ENCODE results near the gene ENO4.

ENO4 gene

DNA sequence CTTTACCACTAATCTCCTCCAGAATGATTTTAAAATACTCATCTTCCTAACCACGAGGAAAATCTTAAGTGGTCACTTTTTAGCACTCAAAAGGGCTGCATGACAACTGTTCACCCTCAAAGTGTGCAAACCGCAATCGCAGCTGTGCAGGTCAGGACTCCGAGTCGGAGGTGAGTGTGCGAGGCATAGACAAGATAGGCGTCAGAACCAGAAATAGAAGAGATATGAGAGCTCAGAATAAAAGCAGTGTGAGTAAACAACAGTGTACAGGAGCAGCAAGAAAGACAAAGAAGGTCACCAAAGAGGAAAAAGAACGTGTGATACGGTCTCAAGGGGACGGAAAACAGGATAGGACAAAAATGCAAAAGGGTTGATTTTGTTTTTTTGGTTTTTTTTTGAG lies 17.5 kb upstream of the ENO4 start:
- no peak for DNase-seq

DNA sequence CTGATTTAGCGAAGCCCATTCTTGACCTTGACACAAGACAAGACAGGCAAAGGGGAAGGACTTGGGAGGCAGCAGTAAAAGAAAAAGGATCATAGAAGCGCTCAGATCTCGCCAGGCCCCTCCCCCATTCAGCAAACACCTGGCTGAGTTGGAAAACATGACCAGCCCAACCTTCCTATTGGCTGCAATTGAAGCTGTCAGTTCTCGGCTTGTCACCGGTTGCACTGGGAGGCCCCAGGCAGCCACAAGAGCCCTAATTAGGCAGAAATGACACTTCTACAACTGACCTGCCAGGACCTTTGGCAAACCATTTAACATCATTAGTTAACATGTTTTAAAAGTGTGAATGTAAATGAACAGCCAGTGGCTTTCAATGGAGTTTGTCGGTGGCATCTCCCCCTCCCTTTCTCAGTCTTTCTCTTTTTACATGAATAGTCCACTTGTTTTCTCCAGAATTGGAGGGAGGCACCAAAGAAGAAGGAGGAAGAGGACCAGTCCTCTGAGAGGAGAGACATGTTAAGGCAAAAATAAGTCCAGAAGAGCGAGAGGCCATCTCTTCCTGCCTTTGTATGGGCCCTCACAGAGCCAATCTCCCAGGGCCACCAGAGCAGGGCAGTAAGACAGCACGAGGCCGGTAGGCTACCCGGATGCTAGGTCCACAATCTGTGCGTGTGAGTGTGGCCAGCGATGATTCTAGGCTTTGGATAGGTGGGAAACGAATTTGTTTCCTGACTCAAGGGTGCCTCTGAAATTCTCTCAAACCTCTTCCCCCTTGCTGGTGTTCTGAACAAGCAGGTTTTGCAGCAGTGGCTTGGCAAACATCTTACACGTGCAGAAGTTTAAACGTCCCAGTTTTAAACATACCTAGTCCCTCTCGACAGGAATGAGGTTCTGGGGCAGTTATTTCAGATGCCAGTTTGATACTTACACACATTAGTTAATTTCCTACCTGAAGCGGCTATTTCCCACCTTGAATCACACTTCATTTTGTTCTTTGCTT lies 15.0 kb upstream of the ENO4 start:
- DNase-seq, result no peak

DNA sequence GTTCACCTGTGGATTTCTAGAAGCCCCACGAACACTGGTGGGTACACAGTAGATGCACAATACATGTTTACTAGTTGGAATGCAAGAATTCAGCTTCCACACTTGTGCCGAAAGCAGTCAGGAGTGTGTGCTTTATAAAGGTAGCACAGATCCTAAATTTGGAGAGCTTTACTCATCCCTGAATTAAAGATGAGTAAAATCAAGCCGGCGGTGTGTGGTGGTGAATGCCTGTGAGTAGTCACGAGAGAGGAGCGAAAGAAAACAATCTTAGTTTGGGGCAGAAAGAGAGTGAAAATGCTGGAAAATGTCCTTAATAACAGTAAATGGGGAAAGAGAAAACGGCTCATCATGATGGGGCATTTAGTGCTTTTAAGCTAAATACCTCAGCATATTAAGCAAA lies 13.6 kb upstream of the ENO4 start:
- no peak for DNase-seq

DNA sequence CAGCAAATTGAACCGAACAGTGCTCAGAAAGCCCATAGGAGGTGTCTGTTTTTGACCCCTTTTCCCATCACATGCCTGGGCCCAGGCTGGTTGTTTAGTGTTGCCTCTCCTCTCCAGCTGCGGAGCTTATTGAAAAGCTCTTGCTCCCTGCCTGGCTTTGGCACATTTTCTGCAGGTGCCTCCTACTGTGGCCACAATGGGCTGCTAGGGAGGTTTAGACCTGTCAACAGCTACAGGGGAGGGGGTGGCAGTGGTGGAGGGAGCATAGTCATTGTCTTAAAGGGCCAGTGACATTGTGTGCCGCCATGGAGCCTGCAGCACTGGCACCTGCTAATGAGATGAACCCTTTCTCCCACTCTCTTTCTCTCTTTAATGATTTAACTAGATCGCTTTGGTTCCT lies 13.2 kb upstream of the ENO4 start:
- DNase-seq, result no peak

DNA sequence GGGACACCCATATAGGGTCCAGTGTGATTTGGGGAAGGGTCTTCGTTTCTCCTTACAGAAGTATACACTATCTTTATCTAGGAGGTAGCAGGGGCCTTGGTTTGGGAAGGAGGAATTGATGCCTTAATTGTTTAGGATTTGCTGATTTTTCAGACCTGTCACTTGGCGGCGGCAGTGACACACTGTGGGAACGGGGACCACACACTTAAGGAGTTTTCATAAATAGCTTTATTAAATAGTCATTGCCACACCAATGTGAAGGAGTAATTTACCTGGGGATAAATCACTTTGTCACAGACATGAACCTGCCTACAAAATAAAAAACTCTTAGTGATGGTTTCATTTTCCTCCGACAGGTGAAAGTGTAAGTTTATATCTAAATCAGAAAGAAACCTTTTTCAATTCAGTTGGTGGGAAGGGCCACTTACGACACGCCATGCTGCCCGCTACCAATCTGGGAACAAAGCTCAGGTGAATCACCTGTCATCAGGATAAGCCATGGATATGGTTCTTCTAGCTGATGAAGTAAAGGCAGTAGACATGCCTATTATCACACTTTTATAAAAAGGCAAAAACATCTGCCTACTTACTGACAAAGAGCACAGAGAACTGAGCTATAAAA lies 12.3 kb upstream of the ENO4 start:
- DNase-seq, result no peak

DNA sequence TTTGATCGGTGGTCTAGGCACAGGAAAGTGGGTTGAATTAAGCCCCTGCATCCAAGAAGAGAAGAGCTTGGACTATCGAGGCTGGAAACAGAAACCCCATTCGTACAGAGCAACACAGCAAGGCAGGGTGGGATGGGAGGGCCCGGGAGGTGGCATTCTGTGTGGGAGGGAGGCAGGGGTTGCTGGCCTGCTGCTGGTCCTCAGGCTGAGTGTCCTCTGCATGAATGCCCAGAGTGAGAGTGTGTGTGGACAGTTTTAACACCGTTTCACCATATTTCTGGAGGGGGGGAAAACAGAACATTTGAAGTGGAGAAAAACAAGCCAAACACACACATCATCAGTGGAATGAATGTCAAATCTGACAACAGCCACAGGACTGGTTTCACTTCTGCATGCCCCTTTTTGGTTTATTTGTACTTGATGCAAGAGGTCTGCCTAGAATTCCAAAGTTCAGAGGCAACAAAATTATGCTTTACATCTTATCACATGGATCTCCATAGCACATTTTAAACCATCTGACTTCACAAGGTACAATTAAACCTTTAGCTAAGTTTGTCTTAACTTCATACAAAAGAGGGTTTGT lies 11.1 kb upstream of the ENO4 start:
- DNase-seq, result no peak

DNA sequence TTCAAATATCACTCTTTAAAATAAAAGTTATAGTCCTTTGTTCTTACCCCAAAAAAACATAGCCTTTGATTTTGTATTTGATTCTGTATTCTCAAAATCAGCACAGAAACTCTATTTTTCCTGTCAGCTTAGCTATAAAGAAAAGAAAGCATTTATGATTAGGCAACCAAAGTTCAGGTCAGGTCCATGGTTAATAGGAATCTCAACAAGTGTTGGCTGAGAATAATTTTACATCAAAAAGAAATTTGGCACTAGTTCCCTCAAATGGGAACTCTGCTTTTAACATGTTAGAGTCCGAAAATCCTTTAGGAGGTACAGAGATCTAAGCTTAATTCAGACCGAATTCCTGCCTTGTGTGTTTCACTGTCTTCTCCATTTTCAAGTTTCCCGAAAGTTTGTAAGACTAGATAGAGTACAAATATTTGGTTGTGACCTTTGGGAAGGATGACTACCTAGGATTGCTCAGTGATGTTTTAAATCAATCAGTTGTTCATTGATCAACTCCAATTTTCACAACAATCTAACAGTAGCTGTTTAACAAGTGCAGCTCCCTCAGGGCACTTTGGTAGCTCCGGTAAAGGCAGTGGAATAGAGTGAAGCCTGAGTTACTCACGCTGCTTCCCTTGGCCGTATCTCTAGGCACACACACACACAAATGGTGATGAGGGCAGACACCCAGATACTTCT lies 8.8 kb upstream of the ENO4 start:
- no peak for DNase-seq

DNA sequence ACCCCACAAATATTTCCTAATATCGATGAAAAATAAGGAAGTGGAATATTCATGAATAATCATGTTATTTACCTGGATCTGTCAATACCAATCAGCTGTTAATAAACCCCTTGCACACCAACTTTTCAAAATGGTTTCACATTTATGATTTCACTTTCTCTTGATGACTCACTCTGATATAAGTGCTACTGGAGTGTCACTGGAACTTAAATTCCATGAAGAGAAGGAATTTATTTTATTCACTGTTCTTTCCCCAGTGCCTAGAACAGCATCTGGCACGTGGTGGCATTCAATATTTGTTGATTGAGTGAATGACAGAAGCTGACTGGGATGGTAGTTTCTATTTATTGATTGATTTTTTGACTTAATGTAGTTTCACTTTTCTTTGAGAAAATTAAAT lies 3.5 kb upstream of the ENO4 start:
- DNase-seq, result no peak

DNA sequence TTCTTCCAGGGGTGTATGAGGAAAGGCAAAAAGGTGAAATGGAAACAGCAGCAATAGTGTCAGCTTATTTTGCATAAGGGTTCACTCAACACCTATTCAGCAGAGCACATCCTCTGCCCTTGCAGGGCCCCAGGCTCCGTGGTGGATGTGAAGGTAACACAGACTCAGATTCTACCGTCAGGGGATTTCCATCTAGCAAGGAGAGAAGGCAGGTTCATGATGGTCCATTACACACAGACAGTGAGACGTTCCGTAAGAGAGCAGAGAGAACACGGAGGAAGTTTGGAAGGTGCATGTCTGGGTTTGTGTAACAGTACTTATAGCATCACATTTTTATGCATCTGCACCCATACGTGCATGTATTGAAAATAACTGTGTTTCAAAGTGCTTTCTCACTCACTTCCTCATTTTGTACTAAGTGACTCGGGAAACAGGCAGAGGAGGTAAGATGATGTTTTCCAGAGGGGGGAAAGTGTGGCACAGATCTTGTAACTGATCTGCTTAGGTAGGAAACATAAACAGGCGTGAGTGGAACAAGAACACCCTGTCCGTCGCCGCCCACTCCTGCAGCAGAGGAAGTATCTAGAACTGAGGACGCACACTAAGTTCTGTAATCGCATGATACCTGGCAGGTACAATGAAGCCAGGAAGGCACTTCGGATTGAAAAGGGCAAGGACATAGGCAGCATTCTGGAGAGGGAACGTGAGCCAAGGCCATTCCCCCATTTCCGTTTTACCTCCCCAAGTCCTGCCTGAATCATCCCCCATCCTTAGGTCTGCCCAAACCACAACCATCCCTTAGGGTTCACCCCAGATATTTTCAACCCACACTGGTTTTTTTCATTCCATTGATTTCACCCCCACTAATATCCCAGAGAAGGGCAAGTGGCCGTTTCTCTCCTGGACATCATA lies 1.0 kb upstream of the ENO4 start:
- DNase-seq, result no peak

DNA sequence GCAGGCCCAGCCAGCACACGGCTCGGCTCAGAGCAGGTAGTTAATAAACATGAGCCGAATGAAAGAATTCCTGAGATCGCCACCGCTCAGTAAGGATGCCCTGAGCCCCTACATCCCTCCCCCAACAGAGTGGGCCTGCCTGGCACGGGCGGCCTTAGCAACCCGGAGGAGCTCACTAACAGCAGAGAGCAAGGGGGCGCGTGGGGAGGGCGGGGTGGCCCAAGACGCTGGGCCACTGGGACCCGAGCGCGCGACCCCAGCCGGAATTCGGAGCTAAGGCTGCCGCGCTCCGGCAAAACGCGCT lies 403 bp upstream of the ENO4 start:
- DNase-seq, result no peak

DNA sequence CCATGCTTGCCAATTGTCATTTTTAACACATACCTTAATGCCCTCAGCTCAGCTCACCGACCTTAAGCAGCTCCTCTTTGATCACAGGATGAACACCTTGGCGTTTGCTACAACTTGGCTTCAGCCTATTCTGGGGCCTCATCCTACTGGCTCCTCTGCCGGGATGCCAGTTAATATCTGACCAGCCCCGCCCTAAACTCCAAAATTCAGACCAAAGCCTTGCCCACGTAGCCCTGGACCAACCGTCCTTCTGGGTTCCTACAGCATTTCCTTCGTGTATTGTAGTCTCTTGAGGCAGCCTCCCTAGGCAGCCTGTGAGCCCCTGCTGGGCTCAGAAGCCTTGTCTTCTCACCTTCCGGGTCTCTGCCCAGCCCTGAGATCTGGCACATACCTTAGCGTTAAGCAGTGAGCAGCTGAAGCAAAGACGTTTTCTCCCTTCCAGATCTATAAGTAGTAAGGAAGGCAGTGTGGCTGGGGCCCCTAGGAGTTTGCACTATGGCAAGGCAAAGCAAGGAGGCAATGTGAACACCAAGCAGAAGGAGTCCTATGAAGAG lies 836 bp downstream of the ENO4 start:
- no peak for DNase-seq

DNA sequence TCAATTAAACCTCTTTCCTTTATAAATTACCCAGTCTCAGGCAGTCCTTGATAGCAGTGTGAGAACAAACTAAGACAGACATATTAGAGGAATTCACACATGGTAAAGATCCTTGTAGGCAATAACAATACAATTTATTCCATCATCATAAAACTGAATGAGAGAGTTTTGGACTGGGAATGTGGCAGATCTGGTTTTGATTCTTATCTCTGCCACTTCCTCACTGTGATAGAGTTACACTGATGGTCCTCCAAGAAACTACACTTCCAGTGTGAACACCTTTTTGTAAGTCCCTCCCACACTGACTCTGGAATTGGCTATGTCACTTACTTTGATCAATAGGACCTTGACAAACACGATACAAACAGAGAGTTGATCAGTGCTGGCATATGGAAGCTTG lies 2.9 kb downstream of the ENO4 start:
- no peak for DNase-seq

DNA sequence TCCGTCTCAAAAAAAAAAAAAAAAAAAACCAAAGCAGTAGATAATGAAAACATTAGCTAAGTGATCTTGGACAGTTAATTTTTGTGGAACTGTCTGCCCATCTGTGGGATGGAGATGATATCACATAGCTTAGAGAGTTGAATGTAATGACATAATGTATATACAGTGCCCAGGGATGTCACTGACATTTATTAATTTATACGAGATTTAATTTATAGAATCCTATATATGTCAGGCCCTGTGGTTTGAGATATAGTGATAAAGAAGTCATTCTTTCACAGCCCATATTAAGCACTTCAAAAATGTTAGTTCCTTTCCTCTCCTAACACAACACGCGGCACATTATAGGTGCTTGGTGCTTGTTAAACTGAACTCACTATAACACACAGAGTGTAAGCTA lies 4.0 kb downstream of the ENO4 start:
- no peak for DNase-seq

DNA sequence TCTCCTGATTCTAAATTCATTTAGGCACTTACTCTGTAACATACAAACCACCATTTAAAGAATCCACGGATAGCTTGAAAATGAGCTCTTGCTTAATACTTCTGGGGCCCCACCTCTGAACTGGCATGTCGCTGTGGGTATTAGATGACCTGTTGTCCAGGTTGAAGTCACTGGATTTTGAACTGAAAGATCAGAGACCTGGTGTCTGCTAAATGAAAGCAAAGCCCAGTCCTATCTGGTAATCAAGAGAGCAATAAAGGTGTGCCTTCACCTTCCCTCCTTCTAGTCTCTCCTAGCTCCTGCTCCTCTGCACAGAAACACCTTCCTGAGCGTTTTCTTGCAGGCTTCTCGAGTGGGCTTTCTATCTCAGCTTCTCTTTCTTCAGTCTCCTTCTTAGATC lies 4.4 kb downstream of the ENO4 start:
- no peak for DNase-seq

DNA sequence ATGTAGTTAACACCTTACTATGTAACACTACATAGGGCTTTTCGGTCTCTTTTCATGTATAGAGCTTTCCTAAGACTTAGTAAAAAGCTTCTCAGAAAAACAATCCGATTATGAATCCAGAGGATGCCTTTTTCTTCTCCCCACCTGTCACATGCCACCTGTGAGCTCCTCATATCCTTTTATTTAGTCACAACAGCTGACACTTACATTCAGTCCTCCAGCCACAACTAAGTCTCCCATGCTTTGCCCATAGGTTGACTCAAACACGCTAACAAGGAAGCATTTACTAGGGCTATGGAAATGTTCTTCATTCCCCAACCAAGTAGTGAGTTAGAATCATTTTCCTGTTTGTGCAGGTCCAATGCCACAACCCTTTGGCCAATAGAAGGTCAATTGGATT lies 7.9 kb downstream of the ENO4 start:
- no peak for DNase-seq

DNA sequence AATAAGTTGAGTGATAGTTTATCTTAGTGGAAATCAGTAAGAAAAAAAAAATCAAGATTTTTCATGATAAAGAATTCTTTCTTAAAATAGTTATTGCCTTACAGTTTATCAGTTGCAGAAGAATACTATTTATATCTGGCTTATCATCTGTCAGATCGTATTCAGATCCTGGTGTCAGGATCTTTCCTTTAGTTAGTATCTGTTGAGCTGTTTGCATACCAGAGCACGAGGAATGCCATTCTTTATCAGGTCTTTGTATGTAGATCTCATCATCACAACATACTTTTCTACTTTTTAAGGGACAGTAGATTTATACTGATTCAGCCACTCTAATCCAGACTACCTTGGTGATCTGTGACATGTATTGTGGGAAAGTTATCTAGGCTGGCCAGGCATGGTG lies 12.5 kb downstream of the ENO4 start:
- DNase-seq, result no peak

DNA sequence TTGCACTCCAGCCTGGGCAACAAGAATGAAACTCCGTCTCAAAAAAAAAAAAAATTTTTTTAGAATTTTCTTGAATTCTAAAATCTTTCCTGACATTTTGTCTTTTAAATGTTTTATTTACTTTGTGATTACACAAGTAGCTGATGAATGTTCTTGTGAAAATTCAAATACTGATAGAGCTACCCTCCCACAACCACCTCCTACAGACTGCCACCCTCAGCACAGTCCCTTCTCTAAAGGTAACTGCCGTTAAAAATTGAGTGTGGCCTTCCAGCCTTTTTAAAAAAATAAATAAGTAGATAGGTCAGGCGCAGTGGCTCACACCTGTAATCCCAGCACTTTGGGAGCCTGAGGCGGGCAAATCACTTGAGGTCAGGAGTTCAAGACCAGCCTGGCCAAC lies 15.1 kb downstream of the ENO4 start:
- DNase-seq, result no peak

DNA sequence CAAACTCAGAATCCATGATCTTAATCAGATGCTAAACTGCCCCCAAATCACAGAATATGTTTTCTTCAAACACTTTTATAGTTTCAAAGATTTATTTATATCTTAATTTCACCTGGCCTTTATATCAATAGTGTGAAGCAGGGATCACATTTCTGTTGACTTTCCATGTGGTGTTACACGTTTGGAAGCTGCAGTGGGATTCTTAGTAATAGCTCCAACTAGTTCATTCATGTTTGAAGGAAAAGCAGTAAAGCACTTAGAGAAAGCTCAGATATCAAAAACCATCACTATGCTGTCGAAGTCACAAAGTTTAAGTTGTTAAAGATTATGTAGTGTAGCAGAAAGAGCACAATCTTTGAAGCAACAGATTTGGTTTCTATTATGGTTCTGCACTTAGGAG lies 16.8 kb downstream of the ENO4 start:
- no peak for DNase-seq

DNA sequence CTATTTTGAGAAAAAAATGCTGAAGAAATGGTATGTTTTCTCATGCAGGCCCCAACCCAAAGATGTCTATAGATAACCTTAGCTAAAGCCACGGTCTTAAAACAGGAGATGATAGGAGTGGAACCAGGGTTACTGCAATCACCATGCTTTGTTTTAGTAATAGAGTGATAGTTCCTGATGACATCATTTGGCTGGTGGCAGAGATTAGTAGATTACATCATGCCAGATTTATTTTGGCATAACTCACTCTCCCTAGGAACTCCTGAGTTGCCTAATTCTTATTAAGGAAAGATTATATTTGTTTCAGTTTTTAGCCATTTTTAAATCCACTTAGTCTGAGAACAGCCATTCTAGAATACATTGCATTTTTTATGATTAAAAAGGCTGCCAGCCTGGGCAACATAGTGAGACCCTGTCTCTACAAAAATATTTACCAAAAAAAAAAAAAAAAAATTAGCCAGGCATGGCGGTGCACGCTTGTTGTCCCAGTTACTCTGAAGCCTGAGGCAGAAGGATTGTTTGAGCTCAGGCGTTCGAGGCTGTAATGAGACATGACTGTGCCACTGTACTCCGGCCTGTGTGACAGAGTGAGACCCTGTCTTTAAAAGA lies 17.8 kb downstream of the ENO4 start:
- no peak for DNase-seq

DNA sequence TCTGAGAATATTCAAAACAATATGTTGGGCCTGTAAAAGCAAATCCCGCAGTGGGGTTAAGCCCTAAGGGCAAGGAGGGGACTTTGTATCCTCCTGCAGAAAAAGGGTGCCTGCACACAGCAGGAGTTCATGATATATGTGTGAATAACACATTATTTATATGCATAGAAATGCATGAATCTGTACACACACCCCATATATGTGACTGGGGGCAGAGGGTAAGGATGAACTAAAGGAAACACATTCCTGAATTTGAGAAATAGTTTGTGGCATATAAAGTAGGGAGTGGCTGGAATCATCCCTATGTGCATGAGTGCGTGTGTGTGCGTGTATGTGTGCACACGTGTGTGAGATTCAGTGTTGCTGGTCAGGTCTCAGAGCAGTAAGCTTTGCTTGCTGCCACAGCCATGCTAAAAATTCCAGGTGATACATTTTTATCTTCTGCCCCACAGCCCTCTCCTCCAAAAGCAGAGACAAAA lies 18.9 kb downstream of the ENO4 start:
- no peak for DNase-seq

DNA sequence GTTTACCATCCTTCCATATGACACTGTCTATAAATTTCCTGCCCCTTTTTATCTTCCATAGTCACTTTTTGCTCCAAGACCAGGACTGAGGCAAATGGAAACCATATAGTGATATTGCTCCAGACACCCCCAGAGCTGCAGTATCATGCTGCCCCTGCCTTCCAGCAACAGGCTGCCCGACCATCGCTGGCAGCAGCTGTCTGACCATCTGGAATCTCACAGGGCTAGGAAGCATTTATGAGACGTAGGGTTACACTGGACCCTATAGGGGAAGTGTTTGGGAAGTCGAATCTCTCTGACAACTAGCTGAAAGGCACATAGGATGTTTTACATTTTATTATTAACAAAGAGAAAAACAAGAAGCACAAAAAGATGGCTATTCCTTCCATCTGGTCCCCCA lies 19.4 kb downstream of the ENO4 start:
- no peak for DNase-seq

DNA sequence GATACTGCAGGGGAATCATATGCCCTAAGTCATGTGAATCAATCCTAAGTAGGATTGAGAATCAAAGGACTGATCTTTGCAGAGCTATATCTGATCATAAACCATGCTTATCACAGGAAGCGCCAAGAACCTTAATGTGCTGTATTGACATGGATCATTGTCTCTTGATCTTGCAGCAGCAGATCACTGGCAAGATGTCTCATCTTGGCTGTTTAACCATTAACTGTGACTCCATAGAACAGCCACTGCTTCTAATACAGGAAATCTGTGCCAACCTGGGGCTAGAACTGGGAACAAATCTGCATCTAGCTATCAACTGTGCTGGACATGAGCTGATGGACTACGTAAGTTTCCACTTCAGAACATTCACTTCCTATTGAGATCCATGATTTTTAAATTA lies 21.6 kb downstream of the ENO4 start:
- DNase-seq, result no peak

All from activated T-cell treated with anti-CD3 and anti-CD28 coated beads, Interleukin-2, amount 50 U/mL, for 1 hour (primary cell).